Activated CD8-positive, alpha-beta memory T cell treated with anti-CD3 and anti-CD28 coated beads for 36 hours (primary cell): ENCODE results near the gene XYLT1. TPM values are rescaled to one million over a fixed set of nuclear protein-coding genes. Genes with fewer than 3 reads are reported as not detected.

Experiments used
- CTCF ChIA-PET: fragments of 350-600 bp; sonication (Branson Sonifier 250); formaldehyde crosslinking; loops from one replicate; lab custom pipeline; 2021; ENCODE audit warnings: antibody characterized with exemption; lab: Charles Lee
- POLR2A ChIA-PET: fragments of 350-600 bp; sonication (Branson Sonifier 250); formaldehyde crosslinking; loops from one replicate; lab custom pipeline; 2021; ENCODE audit warnings: antibody characterized with exemption; lab: Charles Lee
- total RNA-seq, 2 experiments: library from RNA; stranded (reverse); gene quantifications; one replicate each; pipeline ENCODE4 v1.2.3, GENCODE V29; 2021

XYLT1 gene
- total RNA-seq, 2 experiments from 2014 or later: 4.9 to 5.2 TPM

- CTCF ChIA-PET: no interaction called here
These were observed 174.3 kb downstream of the XYLT1 start for GRCh38 chr16:17296431-17296830.

GRCh38 chr16:17295948-17296347, 174.8 kb downstream of the XYLT1 start:
- ChIA-PET POLR2A (no interaction called here), CTCF (no interaction called here)

More at GRCh38 chr16:17296431-17296830, 174.3 kb downstream of the XYLT1 start:
- POLR2A ChIA-PET: no interaction called here

DNA sequence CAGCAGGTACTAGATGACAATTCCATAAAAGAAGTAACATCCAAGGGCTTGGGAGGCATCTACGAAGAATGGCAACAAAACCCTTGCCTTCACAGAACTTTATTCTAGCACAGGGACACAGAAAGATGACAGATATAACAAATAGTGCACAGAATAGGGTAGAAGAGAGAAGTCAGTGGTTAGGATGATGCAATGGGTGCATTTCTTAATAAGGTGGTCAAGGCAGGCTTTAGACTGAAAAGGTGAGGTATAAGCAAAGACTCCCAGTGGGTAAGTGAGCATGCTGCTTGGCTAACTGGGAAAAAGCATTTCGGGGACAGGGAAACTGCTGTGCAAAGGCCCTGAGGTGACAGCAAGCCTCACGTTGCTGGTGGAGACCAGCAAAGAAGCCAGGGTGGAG, 175.9 kb downstream of the XYLT1 start:
- POLR2A ChIA-PET: no interaction called here

GRCh38 chr16:17293813-17294558, 176.8 kb downstream of the XYLT1 start:
- CTCF ChIA-PET: interaction anchor here (0.6 kb wide), 1 partner anchor 79 kb away, joined by 5 read pairs; no protein-coding TSS in a partner anchor
- POLR2A ChIA-PET: no interaction called here

More for the DNA sequence above, 175.9 kb downstream of the XYLT1 start:
- CTCF ChIA-PET: no interaction called here

- CTCF ChIA-PET: no interaction called here
These were observed 179.5 kb downstream of the XYLT1 start for GRCh38 chr16:17291289-17291688.

GRCh38 chr16:17289674-17290635, 180.8 kb downstream of the XYLT1 start:
- ChIA-PET POLR2A (interaction anchor here (0.6 kb wide), 1 partner anchor 112 kb away, joined by 3 read pairs; no protein-coding TSS in a partner anchor), CTCF (no interaction called here)

More at GRCh38 chr16:17291289-17291688, 179.5 kb downstream of the XYLT1 start:
- POLR2A ChIA-PET: no interaction called here

DNA sequence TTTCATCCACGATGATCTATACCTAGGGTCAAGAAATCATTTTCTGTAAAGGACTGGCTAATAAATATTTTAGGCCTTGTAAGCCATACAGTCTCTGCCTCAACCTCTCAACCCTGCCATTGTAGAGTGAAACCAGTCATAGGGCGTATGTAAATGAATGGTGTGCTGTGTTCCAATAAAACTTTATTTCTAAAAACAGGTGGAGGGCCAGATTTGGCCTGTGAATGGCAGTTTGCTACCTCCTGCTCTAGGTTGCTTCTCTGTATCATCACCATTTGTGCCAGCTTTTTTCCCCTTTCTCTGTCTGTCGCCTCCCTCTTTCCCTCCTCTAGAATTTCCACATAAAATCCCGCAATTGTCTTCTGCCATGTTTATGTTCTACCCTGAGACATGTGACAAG, 181.7 kb downstream of the XYLT1 start:
- ChIA-PET CTCF (no interaction called here), POLR2A (no interaction called here)

- ChIA-PET CTCF (no interaction called here), POLR2A (no interaction called here)
These were observed 183.5 kb downstream of the XYLT1 start for GRCh38 chr16:17287166-17287800.

- POLR2A ChIA-PET: no interaction called here
- CTCF ChIA-PET: no interaction called here
These were observed 184.3 kb downstream of the XYLT1 start for GRCh38 chr16:17286443-17286842.

DNA sequence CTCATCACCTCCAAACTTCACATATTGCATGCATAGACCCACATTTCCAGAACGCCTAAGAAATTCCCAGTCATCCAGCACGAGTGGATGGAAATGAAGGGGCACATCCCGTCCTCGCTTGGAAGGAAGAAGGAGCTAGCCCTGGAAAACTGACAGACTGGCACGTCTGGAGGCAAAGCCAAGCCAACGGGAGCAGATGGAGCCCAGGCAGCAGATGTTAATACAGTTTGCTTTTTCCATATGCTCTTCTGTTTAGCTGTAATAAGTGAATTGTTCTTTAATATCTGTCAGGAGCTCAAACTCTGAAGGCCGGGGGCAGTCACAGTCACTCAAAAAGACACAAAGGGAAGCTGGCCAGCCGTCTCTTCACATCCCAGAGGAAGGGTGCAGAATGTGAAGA, 187.7 kb downstream of the XYLT1 start:
- ChIA-PET POLR2A (no interaction called here), CTCF (no interaction called here)

- ChIA-PET CTCF (no interaction called here), POLR2A (no interaction called here)
These were observed 188.5 kb downstream of the XYLT1 start for GRCh38 chr16:17282247-17282646.

GRCh38 chr16:17281052-17281451, 189.7 kb downstream of the XYLT1 start:
- ChIA-PET POLR2A (no interaction called here), CTCF (no interaction called here)

DNA sequence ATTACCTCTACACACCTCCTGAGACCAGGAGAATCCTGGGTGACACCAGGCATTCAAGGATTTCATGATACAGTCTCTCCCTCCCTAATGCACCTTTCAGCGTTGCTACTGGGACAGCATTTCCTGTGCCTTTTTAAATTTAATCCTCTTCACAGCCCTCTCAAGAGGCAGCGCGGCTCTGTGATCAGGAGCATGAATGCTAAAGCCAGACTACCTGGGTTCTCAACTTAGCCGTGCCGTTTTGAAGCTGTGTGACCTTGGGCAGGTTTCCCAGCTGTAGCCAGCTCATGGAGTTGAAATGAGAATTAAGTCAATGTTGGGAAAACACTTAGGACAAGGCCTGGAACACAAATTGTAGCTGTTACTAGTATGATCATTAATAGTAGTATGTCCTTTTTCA, 191.8 kb downstream of the XYLT1 start:
- CTCF ChIA-PET: interaction anchor here (2.8 kb wide), 1 partner anchor 189 kb away, joined by 8 read pairs; no protein-coding TSS in a partner anchor
- POLR2A ChIA-PET: interaction anchor here (0.5 kb wide), 1 partner anchor 196 kb away, joined by 3 read pairs; no protein-coding TSS in a partner anchor

GRCh38 chr16:17277981-17278381, 192.8 kb downstream of the XYLT1 start:
- ChIA-PET POLR2A (no interaction called here), CTCF (interaction anchor here (2.8 kb wide), 1 partner anchor 190 kb away, joined by 8 read pairs; no protein-coding TSS in a partner anchor)

DNA sequence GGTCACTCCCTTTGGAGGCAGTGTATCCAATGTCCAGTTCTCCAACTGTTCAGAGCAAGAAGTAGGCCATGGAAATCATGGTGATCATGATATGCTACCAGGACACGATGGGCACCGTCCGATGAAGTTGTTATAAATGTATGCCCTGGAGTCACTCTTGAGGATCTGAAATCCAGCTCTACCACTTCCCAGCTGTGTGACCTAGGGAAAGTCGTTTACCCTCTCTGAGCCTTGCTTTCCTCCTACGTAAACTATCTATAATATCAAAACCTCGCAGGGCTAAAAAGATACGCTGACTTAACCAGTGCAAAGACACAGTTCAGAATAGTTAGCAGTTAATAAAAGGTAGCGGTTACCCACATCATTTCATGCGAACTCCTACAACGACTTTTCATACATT, 194.2 kb downstream of the XYLT1 start:
- ChIA-PET POLR2A (no interaction called here), CTCF (interaction anchor here (2.8 kb wide), 1 partner anchor 191 kb away, joined by 8 read pairs; no protein-coding TSS in a partner anchor)

GRCh38 chr16:17276010-17276530, 194.7 kb downstream of the XYLT1 start:
- POLR2A ChIA-PET: no interaction called here
- CTCF ChIA-PET: no interaction called here

GRCh38 chr16:17275076-17276009, 195.4 kb downstream of the XYLT1 start:
- POLR2A ChIA-PET: interaction anchor here (1.0 kb wide), 1 partner anchor 84 kb away, joined by 3 read pairs; no protein-coding TSS in a partner anchor
- CTCF ChIA-PET: no interaction called here

GRCh38 chr16:17273142-17273561, 197.6 kb downstream of the XYLT1 start:
- ChIA-PET CTCF (interaction anchor here (0.7 to 1.1 kb wide), 2 partner anchors 11 to 93 kb away, joined by 3 read pairs; no protein-coding TSS in a partner anchor), POLR2A (no interaction called here)
